Activated naive CD4-positive, alpha-beta T cell treated with anti-CD3 and anti-CD28 coated beads, Interleukin-2, amount 50 U/mL, for 72 hours (primary cell): Measurements from ENCODE around the gene PNPLA1. TPM values are rescaled to one million over a fixed set of nuclear protein-coding genes. Genes with fewer than 3 reads are reported as not detected.

Experiments
- ATAC-seq, 2 donors: fragments of 150-1000 bp; cut with Tn5 transposase; 2 replicates each; pipeline ENCODE4 v1.10.0; 2021; ENCODE audit warnings: mild to moderate bottlenecking in 2 of 2, moderate library complexity in 2 of 2
- DNase-seq, 2 donors: peaks; one replicate each; pipeline ENCODE4 v3.0.0; 2021 to 2022; ENCODE audit warnings: low spot score in 2 of 2
- H3K27ac Mint-ChIP-seq, 2 donors: one replicate each; pipeline ENCODE4 v1.8.0; 2022; ENCODE audit warnings: mild to moderate bottlenecking in 2 of 2, mixed read lengths in 2 of 2
- H3K36me3 Mint-ChIP-seq, 2 donors: one replicate each; pipeline ENCODE4 v1.8.0; 2022; ENCODE audit warnings: mixed read lengths in 2 of 2
- H3K9me3 Mint-ChIP-seq, 2 donors: one replicate each; pipeline ENCODE4 v1.8.0; 2022; ENCODE audit warnings: mixed read lengths in 2 of 2
- total RNA-seq, 2 donors: library from RNA; stranded (reverse); gene quantifications; one replicate each; pipeline ENCODE4 v1.2.3, GENCODE V29; 2022

PNPLA1 gene
- total RNA-seq, 2 donors from 2014 or later, result not detected

DNA sequence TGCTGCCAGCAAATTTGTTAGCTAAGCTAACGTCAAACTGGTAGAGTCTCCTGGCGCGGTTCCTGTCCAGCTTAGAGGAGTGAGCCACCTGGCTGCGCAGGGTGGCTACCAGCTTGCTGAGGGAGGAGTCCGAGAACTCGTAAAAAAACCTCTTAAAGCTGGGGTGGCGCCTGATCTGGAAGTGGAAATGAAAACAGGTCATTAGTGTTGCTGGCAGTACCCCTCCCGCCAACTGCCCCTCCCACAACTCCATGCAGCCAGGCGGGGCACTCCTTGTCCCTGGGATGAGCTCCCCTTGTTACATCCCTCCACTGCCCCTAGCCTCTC lies 49.5 kb downstream of the PNPLA1 start:
- H3K27ac Mint-ChIP-seq, result no peak overlapping the region
- H3K36me3 Mint-ChIP-seq, result no peaks in the 10 kb centered on the region
- ATAC-seq (no peak), DNase-seq (no peak)
- no peaks in the 10 kb centered on the region for H3K9me3 Mint-ChIP-seq

DNA sequence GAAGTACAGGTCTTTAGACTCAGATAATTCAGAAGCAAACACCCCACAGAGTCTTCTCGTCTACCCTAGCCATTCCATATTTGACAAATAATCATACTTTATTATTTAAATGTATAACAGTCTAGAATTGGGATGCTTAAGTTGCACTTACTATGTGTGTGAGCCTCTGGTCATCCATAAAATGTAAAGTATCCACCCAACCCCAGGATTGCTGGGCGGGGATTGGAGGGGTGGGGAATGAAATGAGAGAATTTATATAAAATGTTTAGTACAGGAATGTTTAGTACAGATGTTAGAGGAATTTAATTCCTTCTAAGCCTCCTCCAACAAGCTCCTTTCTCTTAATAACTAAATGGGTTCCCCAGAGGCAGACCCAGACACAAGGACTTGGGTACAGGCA lies 50.0 kb downstream of the PNPLA1 start:
- Mint-ChIP-seq H3K9me3 (no peaks in the 10 kb centered on the region), H3K27ac (no peak overlapping the region), H3K36me3 (no peaks in the 10 kb centered on the region)
- ATAC-seq (no peak), DNase-seq (no peak)

DNA sequence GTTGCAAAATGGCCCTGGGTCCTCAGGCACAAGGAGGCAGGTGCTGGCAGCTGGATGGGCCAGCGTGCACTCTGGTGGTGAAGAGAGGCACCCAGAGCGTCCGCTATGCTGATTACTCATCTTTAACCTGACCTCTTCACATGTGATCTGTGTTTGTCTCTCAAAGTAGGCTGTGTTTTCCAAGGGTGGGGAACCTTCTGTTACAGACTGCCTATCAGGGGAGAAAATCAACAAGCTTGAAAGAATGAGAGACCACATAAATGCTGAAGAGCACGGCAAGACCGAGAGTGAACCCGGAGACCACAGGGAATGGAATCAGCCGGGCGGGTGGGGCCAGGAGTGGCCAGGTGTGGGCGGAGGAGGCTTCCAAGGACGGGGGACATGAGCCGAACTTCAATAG lies 50.6 kb downstream of the PNPLA1 start:
- ATAC-seq (no peak), DNase-seq (no peak)
- Mint-ChIP-seq H3K36me3 (no peaks in the 10 kb centered on the region), H3K27ac (no peak overlapping the region), H3K9me3 (no peaks in the 10 kb centered on the region)

DNA sequence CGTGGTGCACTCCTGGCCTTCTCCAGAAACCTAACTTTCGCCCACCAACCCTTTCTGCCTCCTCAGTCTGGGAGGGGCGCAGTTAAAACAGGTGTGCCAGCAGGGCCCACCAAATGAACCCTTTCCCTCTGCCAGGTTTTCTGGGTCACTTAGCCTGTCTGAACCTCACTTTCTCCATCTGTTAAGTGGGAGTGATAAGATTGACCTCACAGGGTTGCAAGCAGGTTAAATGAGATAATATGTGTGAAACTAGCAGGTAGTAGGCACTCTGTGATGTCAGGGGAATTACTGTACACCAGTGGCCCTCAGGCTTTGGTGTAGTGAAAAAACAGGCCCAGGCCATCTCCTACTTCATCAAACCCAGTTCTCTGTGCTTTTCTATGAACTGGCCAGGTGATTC lies 52.7 kb downstream of the PNPLA1 start:
- H3K36me3 Mint-ChIP-seq, result no peaks in the 10 kb centered on the region
- DNase-seq (no peak), ATAC-seq (no peak)
- no peak overlapping the region for H3K27ac Mint-ChIP-seq
- H3K9me3 Mint-ChIP-seq, result no peaks in the 10 kb centered on the region

DNA sequence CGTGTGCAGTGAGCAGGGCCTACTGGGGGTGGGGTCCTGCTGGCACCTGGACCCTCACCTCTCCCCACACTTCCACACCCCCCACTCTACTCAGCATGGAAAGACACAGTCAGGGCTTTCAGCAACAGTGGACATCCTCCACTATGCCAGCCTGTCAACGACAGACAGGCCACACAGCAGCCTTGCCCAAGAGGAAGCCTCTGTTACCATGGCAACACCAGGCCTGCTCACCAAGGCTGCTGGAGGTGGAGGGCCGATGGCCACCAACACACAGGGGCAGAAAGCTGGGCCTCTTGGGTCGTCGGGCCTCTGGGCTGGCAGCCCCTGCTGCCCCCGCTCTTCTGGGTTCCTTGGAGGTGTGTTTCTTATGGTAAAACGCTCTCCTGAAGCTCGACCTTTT lies 53.2 kb downstream of the PNPLA1 start:
- Mint-ChIP-seq H3K9me3 (no peaks in the 10 kb centered on the region), H3K27ac (no peak overlapping the region), H3K36me3 (no peaks in the 10 kb centered on the region)
- DNase-seq, result no peak
- ATAC-seq, result no peak

DNA sequence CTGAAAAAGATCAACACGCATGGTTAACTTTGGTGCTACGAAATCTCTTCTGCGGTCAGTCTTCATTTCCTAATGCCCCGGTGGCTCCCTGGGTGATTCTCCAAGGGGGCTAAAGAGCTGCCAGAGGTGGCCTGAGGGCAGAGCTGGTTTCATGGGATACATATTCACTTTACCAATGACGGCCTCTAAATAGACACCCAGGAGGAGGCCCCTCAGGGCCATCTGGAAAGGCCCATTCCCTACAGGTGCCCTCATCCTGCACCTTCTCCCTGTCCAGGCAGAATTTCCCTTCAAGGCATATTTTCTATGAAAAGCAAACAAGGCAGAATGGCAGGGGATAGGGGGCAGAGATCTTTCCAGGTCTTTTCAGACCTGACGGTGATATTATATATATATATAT lies 54.3 kb downstream of the PNPLA1 start:
- ATAC-seq (no peak), DNase-seq (no peak)
- H3K27ac Mint-ChIP-seq, result no peak overlapping the region

DNA sequence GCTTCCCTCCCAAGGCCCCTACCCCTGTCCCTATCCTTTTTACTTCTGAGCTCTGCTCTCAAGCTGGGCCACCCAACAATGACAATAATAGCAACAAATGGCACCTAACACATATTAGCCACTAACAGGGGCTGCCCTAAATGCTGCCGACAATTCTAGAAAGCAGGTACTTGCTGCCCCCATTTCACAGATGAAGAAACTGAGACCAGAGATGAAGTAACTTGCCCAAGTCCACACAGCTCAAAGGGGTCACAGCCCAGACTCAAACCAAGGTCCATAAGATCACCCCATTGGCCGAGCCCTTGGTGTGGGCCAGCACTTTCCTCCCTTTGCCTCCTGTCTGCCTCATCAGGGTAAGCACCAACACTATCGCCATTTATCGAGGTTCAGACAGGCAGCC lies 54.9 kb downstream of the PNPLA1 start:
- H3K9me3 Mint-ChIP-seq, result no peaks in the 10 kb centered on the region
- DNase-seq, result no peak
- no peak overlapping the region for H3K27ac Mint-ChIP-seq
- no peaks in the 10 kb centered on the region for H3K36me3 Mint-ChIP-seq
- ATAC-seq, result no peak

More for the DNA sequence above, 54.3 kb downstream of the PNPLA1 start:
- H3K36me3 Mint-ChIP-seq, result no peaks in the 10 kb centered on the region
- H3K9me3 Mint-ChIP-seq, result no peaks in the 10 kb centered on the region

DNA sequence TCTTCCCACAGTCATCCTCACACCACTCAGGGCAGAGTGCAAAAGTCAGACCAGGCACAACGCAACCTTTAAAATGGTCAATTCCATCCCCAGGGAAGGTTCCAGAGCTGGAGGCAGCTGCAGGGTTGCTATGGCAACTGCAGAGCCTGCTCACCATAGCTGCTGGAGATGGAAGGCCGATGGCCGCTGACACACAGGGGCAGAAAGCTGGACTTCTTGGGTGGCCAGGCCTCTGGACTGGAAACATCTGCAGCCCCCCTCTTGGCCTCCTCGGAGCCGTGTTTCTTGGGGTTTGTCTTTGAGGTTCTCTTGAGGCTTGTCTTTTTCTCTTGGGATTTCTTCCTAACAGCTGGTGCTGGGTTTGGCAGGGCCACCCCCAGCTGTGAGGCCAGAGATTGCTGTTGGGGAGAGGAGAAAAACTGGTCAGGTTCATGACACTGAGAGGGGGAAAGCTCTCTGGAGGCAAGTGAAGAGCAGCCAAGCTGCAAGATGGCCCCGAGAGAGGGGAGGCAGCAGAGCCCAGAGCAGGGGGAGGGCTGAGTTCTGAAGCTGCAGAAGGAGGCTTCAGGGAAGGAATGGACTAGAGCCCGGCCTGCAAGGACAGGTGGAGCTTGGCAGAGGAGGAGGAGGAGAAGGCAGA lies 56.6 kb downstream of the PNPLA1 start:
- ATAC-seq (no peak), DNase-seq (no peak)
- H3K36me3 Mint-ChIP-seq, result no peaks in the 10 kb centered on the region
- no peak overlapping the region for H3K27ac Mint-ChIP-seq
- H3K9me3 Mint-ChIP-seq, result no peaks in the 10 kb centered on the region

DNA sequence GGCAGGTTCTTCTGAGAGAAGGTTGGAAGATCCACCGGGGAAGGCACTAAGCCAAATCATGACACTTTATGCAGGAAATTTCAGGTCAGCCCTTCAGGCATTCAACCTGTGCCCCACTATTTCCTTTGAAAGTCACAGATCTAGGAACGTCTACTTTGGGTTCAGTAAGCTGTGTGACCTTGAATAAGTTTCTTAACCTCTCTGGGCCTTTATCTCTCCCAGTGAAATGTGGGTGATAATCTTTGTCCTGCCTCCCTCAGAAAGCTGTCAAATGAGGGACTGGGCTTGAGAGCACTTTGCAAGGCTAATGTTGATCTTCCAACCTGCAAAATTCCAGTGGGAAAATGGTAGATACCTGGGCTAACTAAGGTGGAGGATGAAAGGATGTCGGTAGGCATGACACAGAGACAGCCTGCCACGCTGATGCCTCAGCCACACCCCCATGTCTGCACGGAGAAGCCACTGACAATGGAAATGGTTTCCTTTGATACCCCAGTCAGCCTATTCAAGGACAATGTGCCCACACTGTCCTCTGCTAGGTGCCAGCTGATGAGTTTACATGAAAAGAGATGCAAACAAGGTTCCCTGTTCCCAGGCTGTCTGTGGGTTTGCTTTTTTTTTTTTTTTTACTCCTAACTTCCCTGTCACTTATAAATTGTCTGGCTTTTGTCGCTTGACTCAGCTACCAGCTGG lies 57.5 kb downstream of the PNPLA1 start:
- no peak for ATAC-seq
- Mint-ChIP-seq H3K9me3 (no peaks in the 10 kb centered on the region), H3K27ac (no peak overlapping the region), H3K36me3 (no peaks in the 10 kb centered on the region)
- DNase-seq, result no peak

DNA sequence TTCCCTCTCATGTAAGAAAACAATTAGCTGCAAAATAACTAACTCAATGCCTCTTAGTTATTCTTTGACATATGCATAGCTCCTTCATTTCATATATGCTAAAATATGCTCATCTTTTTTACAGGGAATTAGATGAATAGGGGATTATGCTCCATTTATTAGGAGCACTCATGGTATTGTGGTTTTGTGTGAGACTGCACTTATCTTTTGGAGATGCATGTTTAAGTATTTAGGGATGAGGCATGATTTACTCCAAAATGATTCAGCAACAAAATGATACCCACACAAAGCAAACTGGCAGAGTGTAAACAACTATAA lies 58.0 kb downstream of the PNPLA1 start:
- H3K9me3 Mint-ChIP-seq, result no peaks in the 10 kb centered on the region
- DNase-seq, result no peak

DNA sequence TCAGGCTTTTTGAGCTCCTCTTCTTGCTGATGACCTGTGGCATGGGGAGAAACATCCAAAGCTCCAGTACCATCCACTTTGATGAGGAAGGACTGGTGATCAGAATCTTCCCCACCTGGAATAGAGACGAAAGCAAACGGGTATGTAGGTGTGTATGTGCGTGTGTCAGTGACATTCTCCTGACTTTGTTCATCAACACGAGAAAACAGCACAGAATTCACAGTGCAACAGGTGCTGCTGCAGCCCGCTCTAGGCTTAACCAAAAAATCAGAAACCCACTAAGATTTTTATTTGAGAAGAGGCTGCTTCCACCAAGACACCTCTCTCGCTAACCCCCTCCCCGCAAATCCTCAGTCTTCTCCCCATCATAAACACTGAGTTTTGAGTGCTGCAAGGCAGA lies 58.7 kb downstream of the PNPLA1 start:
- ATAC-seq (no peak), DNase-seq (no peak)
- peak overlapping the region in 1 of 2 donors; percentile 51 for H3K27ac Mint-ChIP-seq
- H3K9me3 Mint-ChIP-seq, result no peaks in the 10 kb centered on the region
- no peaks in the 10 kb centered on the region for H3K36me3 Mint-ChIP-seq

More for the DNA sequence above, 58.0 kb downstream of the PNPLA1 start:
- no peak overlapping the region for H3K27ac Mint-ChIP-seq
- H3K36me3 Mint-ChIP-seq, result no peaks in the 10 kb centered on the region
- ATAC-seq, result no peak

DNA sequence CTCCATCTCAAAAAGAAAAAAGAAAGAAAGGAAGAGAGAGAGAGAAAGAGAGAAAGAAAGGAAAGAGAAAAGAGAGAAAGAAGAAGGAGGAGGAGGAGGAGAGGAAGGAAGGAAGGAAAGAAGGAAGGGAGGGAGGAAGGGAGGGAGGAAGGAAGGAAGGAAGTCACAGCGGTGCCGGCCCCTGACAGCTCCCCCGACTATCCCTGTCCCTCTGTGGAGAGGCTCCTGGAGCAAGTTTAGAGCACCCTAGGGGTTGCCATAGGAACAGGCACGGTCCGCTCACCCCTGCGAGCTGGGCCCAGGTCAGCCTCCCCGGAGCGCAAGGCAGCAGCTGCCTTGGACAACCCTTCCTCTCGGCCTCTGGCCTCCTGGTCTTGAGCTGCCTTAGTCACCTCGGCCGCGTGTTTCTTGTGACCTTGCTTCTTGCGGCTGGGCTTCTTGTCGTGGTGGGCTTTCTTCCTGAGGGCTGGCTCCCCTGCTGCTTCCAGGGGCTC lies 60.0 kb downstream of the PNPLA1 start:
- ATAC-seq, result no peak
- H3K27ac Mint-ChIP-seq, result no peak overlapping the region

DNA sequence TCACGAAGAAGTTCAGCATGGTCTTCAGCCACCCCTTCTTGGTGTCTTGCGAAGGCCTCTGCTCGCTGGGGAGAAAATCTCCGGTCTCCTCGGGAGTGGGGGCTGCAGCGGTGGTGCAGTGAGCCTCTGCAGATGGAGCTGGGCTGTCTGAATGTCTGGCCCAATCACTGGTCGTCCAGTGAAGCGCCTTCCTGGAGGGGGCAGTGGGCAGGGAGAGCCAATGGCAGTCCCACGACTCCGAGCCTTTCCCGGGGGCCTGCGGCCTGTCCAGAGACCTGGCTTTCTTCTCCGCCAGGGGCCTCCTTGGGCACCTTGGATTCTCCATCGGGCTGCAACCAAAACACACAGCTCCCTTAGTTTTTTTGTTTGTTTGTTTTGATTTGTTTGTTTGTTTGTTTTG lies 60.5 kb downstream of the PNPLA1 start:
- no peaks in the 10 kb centered on the region for H3K9me3 Mint-ChIP-seq
- no peaks in the 10 kb centered on the region for H3K36me3 Mint-ChIP-seq
- DNase-seq (no peak), ATAC-seq (no peak)
- H3K27ac Mint-ChIP-seq, result no peak overlapping the region

More for the DNA sequence above, 60.0 kb downstream of the PNPLA1 start:
- no peak for DNase-seq
- Mint-ChIP-seq H3K9me3 (no peaks in the 10 kb centered on the region), H3K36me3 (no peaks in the 10 kb centered on the region)

DNA sequence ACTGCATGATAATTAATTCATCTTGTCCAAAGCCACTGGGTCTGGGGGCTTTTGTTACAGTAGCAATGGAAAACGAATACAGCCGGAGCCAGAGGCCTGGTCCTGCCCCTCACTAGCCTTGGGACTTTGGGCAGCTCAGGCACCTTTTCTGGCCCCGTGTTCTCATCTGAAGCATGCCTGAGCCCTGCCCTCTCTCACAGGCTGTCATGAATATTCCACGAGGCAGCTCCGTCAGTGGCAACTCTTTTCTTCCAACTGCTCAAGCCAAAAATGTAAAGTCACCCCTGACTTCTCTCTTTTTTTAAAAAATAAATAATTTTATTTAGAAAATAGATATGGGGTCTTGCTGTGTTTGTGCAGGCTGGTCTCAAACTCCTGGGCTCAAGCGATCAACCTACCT lies 61.5 kb downstream of the PNPLA1 start:
- no peak overlapping the region for H3K27ac Mint-ChIP-seq
- H3K9me3 Mint-ChIP-seq, result no peaks in the 10 kb centered on the region
- H3K36me3 Mint-ChIP-seq, result no peaks in the 10 kb centered on the region
- ATAC-seq, result no peak
- no peak for DNase-seq

DNA sequence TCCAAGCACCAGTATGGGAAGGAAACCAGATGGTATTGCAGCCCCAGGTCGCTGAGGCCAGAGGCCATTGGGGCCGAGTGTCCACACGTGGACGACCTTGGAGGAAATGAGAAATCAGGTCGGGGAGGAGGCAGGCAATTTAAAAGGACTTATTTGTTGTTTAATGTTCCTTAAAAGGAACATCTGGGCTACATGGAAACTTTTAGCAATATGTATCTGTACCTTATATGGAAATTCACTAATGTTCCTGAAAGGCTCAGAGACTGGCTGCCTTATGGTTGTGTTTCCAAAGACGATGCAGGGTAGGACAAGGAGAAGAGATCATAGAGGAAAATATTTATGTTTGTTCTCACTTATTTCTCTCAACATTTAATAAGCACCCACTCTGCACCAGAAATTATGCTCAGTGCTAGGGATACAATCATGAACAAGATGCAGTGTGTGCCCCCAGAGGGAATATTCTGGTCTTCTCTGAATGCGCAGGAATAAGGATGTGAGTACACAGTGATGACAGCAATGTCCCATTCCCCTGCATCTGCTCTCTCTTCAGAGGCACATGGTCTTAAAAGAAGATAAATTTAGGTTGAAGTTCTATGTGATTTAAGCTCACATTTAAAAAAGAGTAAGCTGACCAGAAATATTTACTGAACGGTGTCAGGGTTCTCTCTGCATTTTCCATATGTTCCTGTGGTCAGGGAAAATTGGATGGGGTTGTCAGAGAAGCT lies 63.5 kb downstream of the PNPLA1 start:
- H3K36me3 Mint-ChIP-seq, result no peaks in the 10 kb centered on the region
- no peaks in the 10 kb centered on the region for H3K9me3 Mint-ChIP-seq
- no peak for DNase-seq
- no peak for ATAC-seq
- no peak overlapping the region for H3K27ac Mint-ChIP-seq

DNA sequence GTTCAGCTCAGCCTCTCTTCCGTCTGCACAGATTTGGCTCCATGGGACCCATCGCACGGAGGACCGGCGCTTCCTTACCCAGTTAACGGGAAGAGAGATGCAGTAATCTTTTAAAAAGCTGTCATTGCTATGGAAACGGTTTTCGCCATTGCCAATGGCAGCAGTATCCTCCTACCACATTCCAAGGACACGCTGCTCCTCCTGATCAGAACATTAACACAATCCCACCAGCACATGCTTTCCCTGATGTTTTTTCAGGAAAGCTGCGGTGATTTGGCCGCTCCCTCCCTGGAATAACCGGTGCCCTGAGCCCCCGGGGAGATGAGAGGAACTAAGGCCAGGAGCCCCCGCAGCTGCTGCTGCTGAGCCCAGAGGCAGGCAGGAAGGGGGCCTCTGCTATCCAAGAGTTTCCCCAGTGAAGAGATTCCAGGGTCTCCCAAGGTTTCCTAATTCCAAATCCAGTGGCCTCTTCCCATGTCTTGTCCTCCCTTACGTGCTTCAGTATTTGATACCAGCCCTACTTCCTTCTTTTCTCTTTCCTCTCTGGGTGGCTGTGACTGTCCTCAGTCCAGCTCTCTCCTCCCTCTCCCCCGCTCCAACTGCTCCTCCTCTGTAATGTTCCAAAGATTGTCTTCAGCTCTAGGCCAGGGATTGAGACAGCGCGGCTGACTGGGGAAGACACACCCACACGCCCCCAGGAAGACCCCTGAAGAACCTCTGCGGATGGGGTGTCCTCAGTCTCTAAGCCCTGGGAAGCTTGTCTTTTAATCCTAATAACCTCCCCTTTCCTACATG lies 64.3 kb downstream of the PNPLA1 start:
- no peak for ATAC-seq

DNA sequence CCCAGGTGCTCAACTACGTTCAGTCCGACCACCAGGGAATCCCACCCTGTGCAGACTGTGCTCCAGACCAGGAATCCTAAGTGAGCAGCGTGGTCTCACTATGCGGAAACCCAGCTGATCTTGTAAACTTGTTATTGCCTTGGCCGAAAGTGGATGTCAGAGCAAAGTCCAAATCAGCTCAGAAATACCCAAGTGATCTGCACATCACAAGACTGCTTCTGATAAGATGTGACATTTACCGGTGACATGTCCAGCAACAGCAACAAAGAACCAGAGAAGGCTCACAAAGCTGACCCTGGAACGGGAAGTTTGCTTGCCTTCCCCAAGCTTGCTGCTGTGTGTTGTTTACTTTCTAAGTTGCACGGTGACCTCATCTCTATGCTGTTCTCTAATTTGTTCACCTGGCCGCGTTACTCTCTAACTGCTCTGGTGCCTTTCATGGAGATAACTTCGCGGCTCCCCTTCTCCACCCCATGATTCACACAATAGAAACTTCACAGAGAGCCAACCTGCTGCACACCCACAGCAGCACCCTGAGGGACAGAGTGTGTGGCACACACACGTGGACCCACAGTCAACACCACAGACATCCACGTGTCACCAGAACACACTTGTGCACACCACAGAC lies 65.1 kb downstream of the PNPLA1 start:
- no peak for DNase-seq
- Mint-ChIP-seq H3K27ac (no peak overlapping the region), H3K9me3 (no peaks in the 10 kb centered on the region), H3K36me3 (no peaks in the 10 kb centered on the region)
- peak in 1 of 2 donors; percentile 24 for ATAC-seq

More for the DNA sequence above, 64.3 kb downstream of the PNPLA1 start:
- DNase-seq, result no peak
- Mint-ChIP-seq H3K36me3 (no peaks in the 10 kb centered on the region), H3K9me3 (no peaks in the 10 kb centered on the region), H3K27ac (no peak overlapping the region)
